NB4 (cell line): Measurements from ENCODE around the gene NUDT10.

Experiments used
- MYC ChIP-seq: IDR thresholded peaks from 2 replicates; pipeline ENCODE4 v1.6.1; 2011; ENCODE audit warnings: low read depth, low read length
- POLR2A ChIP-seq: IDR thresholded peaks from 2 replicates; pipeline ENCODE4 v1.6.1; 2011; ENCODE audit warnings: mild to moderate bottlenecking; ENCODE audit not compliant: insufficient read length; ENCODE audit errors: extremely low read depth
- TF ChIP-seq, protein P1 (sequence below): IDR thresholded peaks from one replicate; pipeline ENCODE4 v1.5.1; 2012; ENCODE audit warnings: low read depth, low read length

DNA sequence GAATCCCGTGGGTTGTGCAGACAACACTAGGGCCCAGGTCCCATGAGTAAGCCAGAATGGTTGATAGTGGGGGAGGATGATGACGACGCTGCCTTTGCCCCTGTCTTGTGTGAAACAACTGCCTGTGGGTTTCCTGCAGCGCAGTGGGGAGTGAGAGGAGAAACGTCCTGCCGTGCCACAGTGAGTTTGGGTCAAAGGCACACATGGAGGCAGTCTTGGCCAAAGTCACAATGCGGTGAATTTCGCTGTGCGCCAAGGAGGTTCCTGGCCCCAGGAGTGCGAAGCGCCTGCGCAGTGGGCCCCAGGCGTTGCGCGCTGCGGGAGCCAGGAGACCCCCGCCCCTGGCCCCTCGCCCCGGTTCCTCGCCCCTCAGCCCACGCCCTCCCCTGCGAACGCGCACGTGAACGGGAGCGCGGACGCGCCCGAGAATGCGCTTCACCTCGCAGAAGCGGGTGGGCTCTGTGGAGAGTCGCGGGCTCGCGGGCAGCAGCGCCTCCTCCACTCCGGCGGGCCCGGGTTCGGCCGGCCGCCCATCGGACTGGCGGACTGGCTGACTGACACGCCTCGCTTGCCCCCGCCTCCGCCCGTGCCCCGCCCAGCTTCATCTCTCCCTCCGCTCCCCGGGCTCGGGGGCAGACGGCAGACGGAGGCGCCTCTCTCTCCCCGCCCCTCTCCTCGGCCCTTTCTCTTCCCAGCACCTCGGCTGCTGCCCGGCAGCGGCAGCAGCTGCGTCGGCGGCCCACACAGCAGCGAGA is at the start of gene NUDT10:
- TF ChIP-seq POLR2A, result no peak
- TF ChIP-seq, protein P1, sequence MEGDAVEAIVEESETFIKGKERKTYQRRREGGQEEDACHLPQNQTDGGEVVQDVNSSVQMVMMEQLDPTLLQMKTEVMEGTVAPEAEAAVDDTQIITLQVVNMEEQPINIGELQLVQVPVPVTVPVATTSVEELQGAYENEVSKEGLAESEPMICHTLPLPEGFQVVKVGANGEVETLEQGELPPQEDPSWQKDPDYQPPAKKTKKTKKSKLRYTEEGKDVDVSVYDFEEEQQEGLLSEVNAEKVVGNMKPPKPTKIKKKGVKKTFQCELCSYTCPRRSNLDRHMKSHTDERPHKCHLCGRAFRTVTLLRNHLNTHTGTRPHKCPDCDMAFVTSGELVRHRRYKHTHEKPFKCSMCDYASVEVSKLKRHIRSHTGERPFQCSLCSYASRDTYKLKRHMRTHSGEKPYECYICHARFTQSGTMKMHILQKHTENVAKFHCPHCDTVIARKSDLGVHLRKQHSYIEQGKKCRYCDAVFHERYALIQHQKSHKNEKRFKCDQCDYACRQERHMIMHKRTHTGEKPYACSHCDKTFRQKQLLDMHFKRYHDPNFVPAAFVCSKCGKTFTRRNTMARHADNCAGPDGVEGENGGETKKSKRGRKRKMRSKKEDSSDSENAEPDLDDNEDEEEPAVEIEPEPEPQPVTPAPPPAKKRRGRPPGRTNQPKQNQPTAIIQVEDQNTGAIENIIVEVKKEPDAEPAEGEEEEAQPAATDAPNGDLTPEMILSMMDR, result no peak
- TF ChIP-seq MYC, result no peak
